HG02763 (cell line): ENCODE data around the gene DDIT4L.
A peak's percentile ranks its signal among the peaks of the same experiment; 100 is the strongest.
"Not testable (repeated sequence)": the region's sequence is repeated elsewhere in the genome, so short reads cannot be mapped to it uniquely, and the experiment has no call there.

Experiments
- ATAC-seq: cut with Tn5 transposase; IDR thresholded peaks from one replicate; pipeline ENCODE4 v1.9.1; 2021; ENCODE audit warnings: mild to moderate bottlenecking, moderate library complexity; ENCODE audit not compliant: unreplicated experiment

DDIT4L gene

DNA sequence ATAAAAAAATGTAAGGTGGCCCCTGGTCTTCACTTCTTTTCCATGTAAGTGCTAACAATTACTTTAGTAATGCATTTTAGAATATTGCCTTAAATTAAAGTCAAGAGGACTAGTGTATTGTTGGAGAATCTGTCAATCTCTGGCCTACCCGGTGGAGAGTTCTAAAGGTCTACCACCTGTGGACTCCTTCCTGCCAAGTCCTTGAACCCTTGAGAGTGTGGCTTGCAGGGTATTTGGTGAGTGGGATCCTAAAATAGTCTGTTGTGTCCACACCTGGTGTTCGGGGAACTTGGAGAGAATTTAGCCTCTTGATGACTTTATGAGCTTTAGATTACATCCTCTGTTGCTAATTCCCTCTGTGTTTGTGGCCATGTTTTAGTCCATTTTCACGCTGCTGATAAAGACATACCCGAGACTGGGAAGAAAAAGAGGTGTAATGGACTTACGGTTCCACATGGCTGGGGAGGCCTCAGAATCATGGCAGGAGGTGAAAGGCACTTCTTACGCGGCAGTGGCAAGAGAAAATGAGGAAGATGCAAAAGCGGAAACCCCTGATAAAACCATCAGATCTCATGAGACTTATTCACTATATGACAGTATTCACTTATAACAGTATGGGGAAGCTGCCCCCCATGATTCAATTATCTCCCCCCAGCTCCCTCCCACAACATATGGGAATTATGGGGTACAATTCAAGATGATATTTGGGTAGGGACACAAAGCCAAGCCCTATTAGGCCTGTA is 23.8 kb downstream of the DDIT4L start:
- ATAC-seq, result no peak

DNA sequence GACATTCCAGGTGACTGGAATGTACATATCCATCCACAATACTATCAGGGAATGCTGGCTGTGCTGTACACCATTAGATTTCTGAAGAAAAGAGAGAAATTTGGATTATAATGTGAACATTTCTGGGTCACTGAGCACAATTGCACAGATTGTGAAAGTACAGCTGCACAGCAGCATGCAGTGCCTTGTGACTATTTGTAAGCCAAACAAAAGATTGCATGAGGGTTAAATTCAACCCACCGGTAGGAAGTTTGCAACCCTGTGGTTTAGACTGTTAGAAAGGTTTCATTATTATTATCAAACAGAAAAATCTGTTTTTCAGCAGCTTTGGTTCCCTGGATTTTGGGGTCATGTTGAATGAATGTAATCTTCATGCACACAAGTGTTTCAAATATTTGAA is 24.5 kb downstream of the DDIT4L start:
- ATAC-seq, result no peak

GRCh38 chr4:100164808-100165760 is 25.2 kb downstream of the DDIT4L start:
- no peak for ATAC-seq

- ATAC-seq, result peak; percentile 84
These were observed 28.1 kb downstream of the DDIT4L start for GRCh38 chr4:100162027-100162685.

DNA sequence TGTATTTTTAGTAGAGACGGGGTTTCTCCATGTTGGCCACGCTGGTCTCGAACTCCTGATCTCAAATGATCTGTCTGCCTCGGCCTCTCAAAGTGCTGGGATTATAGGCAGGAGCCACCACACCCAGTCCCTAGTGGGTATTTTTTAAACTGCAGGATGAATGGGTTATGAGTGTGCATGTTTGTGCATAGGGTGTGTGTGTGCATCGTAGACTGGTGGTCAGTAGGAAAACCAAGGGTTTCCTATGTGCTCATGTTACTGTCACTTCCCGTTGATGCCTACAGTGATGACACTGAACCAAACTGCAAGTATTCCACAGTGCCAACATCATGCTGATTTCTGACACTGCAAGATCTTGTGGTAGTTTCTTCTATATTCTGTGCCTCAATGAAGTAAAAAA is 41.1 kb downstream of the DDIT4L start:
- ATAC-seq, result no peak

DNA sequence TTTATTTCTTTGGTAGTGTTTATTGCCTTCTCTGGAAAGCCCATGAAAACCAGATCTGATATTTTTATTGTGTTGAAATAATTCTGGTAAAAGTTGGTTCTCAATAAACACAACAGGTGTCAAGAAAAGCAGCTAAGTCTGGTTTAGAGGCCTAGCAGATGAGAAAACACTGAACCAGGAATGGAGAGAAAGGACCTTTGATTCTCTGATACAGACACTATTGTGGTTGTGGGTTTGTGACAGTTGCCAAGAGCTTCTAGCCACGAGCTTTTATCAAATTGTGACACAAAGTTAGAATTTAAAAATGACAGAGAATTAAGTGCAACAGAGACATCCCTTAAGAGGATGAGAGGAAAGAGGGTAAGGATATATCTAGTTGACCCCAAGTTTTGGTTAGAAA is 42.6 kb downstream of the DDIT4L start:
- no peak for ATAC-seq

- ATAC-seq, result no peak
These were observed 43.1 kb downstream of the DDIT4L start for GRCh38 chr4:100147198-100147597.

DNA sequence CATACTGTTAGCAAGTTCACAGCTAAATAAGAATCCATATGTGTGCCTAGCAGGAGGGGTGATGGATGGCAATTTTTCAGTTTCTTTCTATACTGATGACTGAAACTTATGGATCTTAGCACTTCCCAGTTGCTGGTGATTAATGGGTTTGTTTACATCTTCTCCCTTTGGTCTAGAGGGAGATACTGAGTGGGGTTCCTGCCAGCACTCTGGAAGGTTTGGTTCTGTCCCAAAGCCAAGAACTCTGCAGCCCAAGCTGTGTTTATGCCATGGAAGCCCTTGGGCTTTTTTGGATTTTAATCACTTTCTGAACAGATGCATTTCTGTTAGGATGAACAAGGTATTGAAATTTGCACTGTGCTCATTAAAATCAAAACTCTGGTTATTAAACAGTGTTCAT is 43.5 kb downstream of the DDIT4L start:
- no peak for ATAC-seq

DNA sequence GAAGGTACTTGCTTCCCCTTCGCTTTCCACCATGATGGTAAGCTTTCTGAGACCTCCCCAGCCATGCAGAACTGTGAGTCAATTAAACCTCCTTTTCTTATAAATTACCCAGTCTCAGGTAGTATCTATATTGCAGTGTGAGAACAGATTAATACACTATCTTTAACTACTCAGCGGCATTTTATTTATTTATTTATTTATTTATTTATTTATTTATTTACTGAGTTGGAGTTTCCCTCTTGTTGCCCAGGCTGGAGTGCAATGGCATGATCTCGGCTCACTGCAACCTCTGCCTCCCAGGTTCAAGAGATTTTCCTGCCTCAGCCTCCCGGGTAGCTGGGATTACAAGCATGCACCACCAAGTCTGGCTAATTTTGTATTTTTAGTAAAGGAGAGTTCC is 52.9 kb downstream of the DDIT4L start:
- not testable (repeated sequence) for ATAC-seq
